Gastroesophageal sphincter (tissue), 4 donors: ENCODE measurements around the gene PTPRN2. TPM values are rescaled to one million over a fixed set of nuclear protein-coding genes. Genes with fewer than 3 reads are reported as not detected.

Experiments used
- ATAC-seq: fragments of 150-250 bp; one replicate; pipeline ENCODE4 v1.9.1; 2016; ENCODE audit warnings: mild to moderate bottlenecking, moderate library complexity
- H3K27ac ChIP-seq, 4 donors: fragments of 200-600 bp; sonication (generic) in 3 of 4; 1 replicate in 3 of 4; 2 replicates in 1 of 4; pipeline ENCODE4 v1.5.1; 2016 to 2019
- H3K27me3 ChIP-seq: fragments of 200-600 bp; sonication (generic); one replicate; pipeline ENCODE4 v1.5.1; 2019
- H3K36me3 ChIP-seq, 2 donors: fragments of 200-600 bp; sonication (generic); one replicate each; pipeline ENCODE4 v1.5.1; 2019; ENCODE audit warnings: control low read depth in 1 of 2
- H3K4me1 ChIP-seq, 3 donors: fragments of 200-600 bp; sonication (generic); 1 replicate in 2 of 3; 2 replicates in 1 of 3; pipeline ENCODE4 v1.5.1; 2016 to 2019; ENCODE audit warnings: control low read depth in 2 of 3
- H3K4me3 ChIP-seq, 2 donors: fragments of 200-600 bp; sonication (generic); one replicate each; pipeline ENCODE4 v1.5.1; 2019; ENCODE audit warnings: mild to moderate bottlenecking in 1 of 2, moderate library complexity in 1 of 2
- H3K9me3 ChIP-seq, 3 donors: fragments of 200-600 bp; sonication (generic); one replicate each; pipeline ENCODE4 v1.5.1; 2017 to 2019; ENCODE audit warnings: control low read depth in 2 of 3
- EP300 ChIP-seq: sonication (generic); formaldehyde crosslinking; IDR thresholded peaks from one replicate; pipeline ENCODE4 v1.6.1; 2017; ENCODE audit warnings: antibody characterized with exemption, mild to moderate bottlenecking
- POLR2A ChIP-seq, 2 donors: fragments of 450-650 bp; IDR thresholded peaks; one replicate each; pipeline ENCODE4 v1.6.1; 2017; ENCODE audit warnings: antibody characterized with exemption in 2 of 2, mild to moderate bottlenecking in 2 of 2, moderate library complexity in 1 of 2
- POLR2AphosphoS5 ChIP-seq: sonication (generic); formaldehyde crosslinking; IDR thresholded peaks from one replicate; pipeline ENCODE4 v1.6.1; 2017; ENCODE audit warnings: antibody characterized with exemption
- WGBS, 2 donors: methylation state at CpG; one replicate each; pipeline ENCODE4 v1.1.5; 2018; ENCODE audit warnings: low coverage in 1 of 2; 5-methylcytosine and 5-hydroxymethylcytosine counted together
- total RNA-seq, 4 donors: library from RNA; depleted of rRNA; stranded (reverse); fragments of >200 nt; gene quantifications; one replicate each; pipeline ENCODE4 v1.1.0, GENCODE V29; 2016
- TF ChIP-seq, protein P1 (sequence below), 4 experiments: fragments of 200-600 bp in 2 of 4; fragments of 450-650 bp in 2 of 4; sonication (generic) in 1 of 4; IDR thresholded peaks; one replicate each; pipeline ENCODE4 v1.5.1; 2017 to 2019; ENCODE audit warnings: antibody characterized with exemption in 4 of 4, mild to moderate bottlenecking in 2 of 4, moderate library complexity in 2 of 4

Gene PTPRN2
- total RNA-seq, 4 donors from 2014 or later = 1.7 to 4.7 (median 3.3) TPM

- H3K4me1 ChIP-seq = no peaks in the 10 kb centered on the region
- no peaks in the 10 kb centered on the region for H3K9me3 ChIP-seq
- no peak overlapping the region for H3K4me3 ChIP-seq
- no peak for ATAC-seq
- no peak overlapping the region for H3K27ac ChIP-seq
- H3K27me3 ChIP-seq = peaks cover 31% of the 10 kb centered on the region
- WGBS, 2 donors = 27 to 61% methylated on average over 3 to 4 of the region's 6 CpGs
- no peaks in the 10 kb centered on the region for H3K36me3 ChIP-seq
- TF ChIP-seq POLR2A (IDR thresholded peaks at IDR 0.05) (no peak), EP300 (no peak), POLR2AphosphoS5 (no peak)
- TF ChIP-seq, protein P1, sequence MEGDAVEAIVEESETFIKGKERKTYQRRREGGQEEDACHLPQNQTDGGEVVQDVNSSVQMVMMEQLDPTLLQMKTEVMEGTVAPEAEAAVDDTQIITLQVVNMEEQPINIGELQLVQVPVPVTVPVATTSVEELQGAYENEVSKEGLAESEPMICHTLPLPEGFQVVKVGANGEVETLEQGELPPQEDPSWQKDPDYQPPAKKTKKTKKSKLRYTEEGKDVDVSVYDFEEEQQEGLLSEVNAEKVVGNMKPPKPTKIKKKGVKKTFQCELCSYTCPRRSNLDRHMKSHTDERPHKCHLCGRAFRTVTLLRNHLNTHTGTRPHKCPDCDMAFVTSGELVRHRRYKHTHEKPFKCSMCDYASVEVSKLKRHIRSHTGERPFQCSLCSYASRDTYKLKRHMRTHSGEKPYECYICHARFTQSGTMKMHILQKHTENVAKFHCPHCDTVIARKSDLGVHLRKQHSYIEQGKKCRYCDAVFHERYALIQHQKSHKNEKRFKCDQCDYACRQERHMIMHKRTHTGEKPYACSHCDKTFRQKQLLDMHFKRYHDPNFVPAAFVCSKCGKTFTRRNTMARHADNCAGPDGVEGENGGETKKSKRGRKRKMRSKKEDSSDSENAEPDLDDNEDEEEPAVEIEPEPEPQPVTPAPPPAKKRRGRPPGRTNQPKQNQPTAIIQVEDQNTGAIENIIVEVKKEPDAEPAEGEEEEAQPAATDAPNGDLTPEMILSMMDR (IDR thresholded peaks at IDR 0.05) = no peak
Measured at GRCh38 chr7:157930441-157930840, 657.2 kb downstream of the PTPRN2 start.

- TF ChIP-seq POLR2A (IDR thresholded peaks at IDR 0.05) = no peak
- no peak for TF ChIP-seq EP300
- TF ChIP-seq, protein P1 (IDR thresholded peaks at IDR 0.05) = no peak
- no peak for TF ChIP-seq POLR2AphosphoS5
- Histone ChIP-seq H3K4me3 (no peak overlapping the region), H3K27ac (no peak overlapping the region), H3K36me3 (no peaks in the 10 kb centered on the region), H3K27me3 (peaks cover 31% of the 10 kb centered on the region), H3K9me3 (no peaks in the 10 kb centered on the region), H3K4me1 (no peaks in the 10 kb centered on the region)
- ATAC-seq = no peak
- 81% methylated on average over 8 of the region's 16 CpGs; no CpG with 5 or more reads in 1 of the 2 donors for WGBS, 2 donors
Measured at GRCh38 chr7:157929671-157930070, 658.0 kb downstream of the PTPRN2 start.

GRCh38 chr7:157928808-157929425, 658.7 kb downstream of the PTPRN2 start:
- no peaks in the 10 kb centered on the region for H3K36me3 ChIP-seq
- H3K9me3 ChIP-seq = no peaks in the 10 kb centered on the region
- no peak overlapping the region for H3K4me3 ChIP-seq
- TF ChIP-seq, protein P1 (IDR thresholded peaks at IDR 0.05) = no peak
- no peak for TF ChIP-seq POLR2AphosphoS5
- TF ChIP-seq POLR2A (IDR thresholded peaks at IDR 0.05) = no peak
- no peak for TF ChIP-seq EP300
- peaks cover 31% of the 10 kb centered on the region for H3K27me3 ChIP-seq
- ATAC-seq = no peak
- 65 to 80% methylated on average over 2 to 4 of the region's 14 CpGs for WGBS, 2 donors
- H3K27ac ChIP-seq = no peak overlapping the region
- H3K4me1 ChIP-seq = no peaks in the 10 kb centered on the region

DNA sequence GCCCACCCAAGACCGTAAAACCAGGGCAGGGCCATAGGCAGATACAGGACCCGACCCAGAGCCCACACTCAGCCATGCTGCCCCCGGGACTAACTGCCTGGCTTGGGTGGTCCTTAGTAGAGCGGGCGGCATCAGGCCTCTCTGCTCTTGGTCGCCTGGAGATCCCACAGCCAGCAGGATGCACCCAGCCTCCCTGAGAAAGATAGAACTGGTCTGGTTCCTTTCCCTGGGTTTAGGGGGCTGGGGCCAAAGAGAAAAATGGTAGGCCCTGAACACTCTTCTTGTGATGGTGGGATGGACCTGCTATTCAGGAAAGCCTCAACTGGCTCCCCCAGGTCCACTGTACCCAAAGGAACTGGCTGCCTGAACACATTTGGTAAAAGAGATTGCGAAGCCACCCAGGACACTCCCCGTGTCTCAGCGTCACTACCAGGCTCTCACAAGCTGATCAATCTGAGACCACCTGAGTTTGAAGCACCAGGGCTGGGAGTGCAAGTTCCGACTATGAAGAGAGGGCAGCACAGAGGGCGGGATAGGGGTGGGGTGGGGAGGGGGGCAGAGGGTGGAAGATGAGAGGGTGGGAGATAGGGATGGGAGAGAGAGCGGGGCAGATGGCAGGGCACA, 659.3 kb downstream of the PTPRN2 start:
- peaks cover 31% of the 10 kb centered on the region for H3K27me3 ChIP-seq

More for the DNA sequence above, 659.3 kb downstream of the PTPRN2 start:
- ATAC-seq = no peak
- H3K36me3 ChIP-seq = no peaks in the 10 kb centered on the region
- no peak overlapping the region for H3K27ac ChIP-seq
- TF ChIP-seq POLR2A (IDR thresholded peaks at IDR 0.05) (no peak), EP300 (no peak), POLR2AphosphoS5 (no peak)
- TF ChIP-seq, protein P1 (IDR thresholded peaks at IDR 0.05) = no peak
- no peaks in the 10 kb centered on the region for H3K9me3 ChIP-seq
- 90% methylated on average over 2 of the region's 12 CpGs; no CpG with 5 or more reads in 1 of the 2 donors for WGBS, 2 donors
- no peaks in the 10 kb centered on the region for H3K4me1 ChIP-seq
- no peak overlapping the region for H3K4me3 ChIP-seq
